GM12878 (cell line): Measurements from ENCODE around the gene TRMO. TPM values are rescaled to one million over a fixed set of nuclear protein-coding genes. Genes with fewer than 3 reads are reported as not detected.

ENCODE experiments used
- BHLHE40 ChIP-seq, 2 experiments: fragments of 450-650 bp in 1 of 2; IDR thresholded peaks; 2 replicates each; pipeline ENCODE4 v1.6.1; 2011 to 2017; ENCODE audit warnings: low read depth in 2 of 2, borderline replicate concordance in 1 of 2, improper control_type of control experiment in 1 of 2, low read length in 1 of 2, mild to moderate bottlenecking in 1 of 2
- BMI1 ChIP-seq: fragments of 450-650 bp; IDR thresholded peaks from 2 replicates; pipeline ENCODE4 v1.6.1; 2016; ENCODE audit warnings: mild to moderate bottlenecking, moderate library complexity, borderline replicate concordance
- FOS ChIP-seq: IDR thresholded peaks from 3 replicates; pipeline ENCODE4 v1.6.1; 2011; ENCODE audit warnings: borderline replicate concordance; ENCODE audit not compliant: insufficient read length; ENCODE audit errors: extremely low read depth
- MTA2 ChIP-seq: fragments of 450-650 bp; IDR thresholded peaks from 2 replicates; pipeline ENCODE4 v1.6.1; 2016; ENCODE audit warnings: low read depth, mild to moderate bottlenecking, moderate library complexity
- NBN ChIP-seq: fragments of 450-650 bp; IDR thresholded peaks from 2 replicates; pipeline ENCODE4 v1.6.1; 2016
- NFIC ChIP-seq: IDR thresholded peaks from 2 replicates; pipeline ENCODE4 v1.6.1; 2012; ENCODE audit warnings: low read depth, mild to moderate bottlenecking, inconsistent platforms, low read length, moderate library complexity
- NFYA ChIP-seq: IDR thresholded peaks from 2 replicates; pipeline ENCODE4 v1.6.1; 2011; ENCODE audit warnings: low read depth, mild to moderate bottlenecking, low read length, improper control_type of control experiment, borderline replicate concordance
- NFYB ChIP-seq: IDR thresholded peaks from 2 replicates; pipeline ENCODE4 v1.6.1; 2011; ENCODE audit warnings: low read depth, mild to moderate bottlenecking, low read length, improper control_type of control experiment, moderate library complexity; ENCODE audit not compliant: insufficient read depth
- NR2C1 ChIP-seq: fragments of 450-650 bp; IDR thresholded peaks from 2 replicates; pipeline ENCODE4 v1.6.1; 2017; ENCODE audit warnings: antibody characterized with exemption, mild to moderate bottlenecking, moderate library complexity
- REST ChIP-seq: IDR thresholded peaks from 2 replicates; pipeline ENCODE4 v1.6.1; 2012; ENCODE audit warnings: mild to moderate bottlenecking, low read depth, low read length
- SREBF1 ChIP-seq: IDR thresholded peaks from 2 replicates; pipeline ENCODE4 v1.6.1; 2012; ENCODE audit warnings: mild to moderate bottlenecking, low read length
- SREBF2 ChIP-seq: IDR thresholded peaks from 2 replicates; pipeline ENCODE4 v1.6.1; 2012; ENCODE audit warnings: mild to moderate bottlenecking, low read length
- SUPT20H ChIP-seq: IDR thresholded peaks from 2 replicates; pipeline ENCODE4 v1.6.1; 2011; ENCODE audit warnings: low read depth, mild to moderate bottlenecking, low read length, moderate library complexity, borderline replicate concordance; ENCODE audit not compliant: control insufficient read depth
- TARDBP ChIP-seq: IDR thresholded peaks from 2 replicates; pipeline ENCODE4 v1.6.1; 2016; ENCODE audit warnings: borderline replicate concordance
- ZNF217 ChIP-seq: fragments of 450-650 bp; IDR thresholded peaks from 2 replicates; pipeline ENCODE4 v1.6.1; 2017; ENCODE audit warnings: antibody characterized with exemption, mild to moderate bottlenecking
- ZNF24 ChIP-seq: fragments of 450-650 bp; IDR thresholded peaks from 2 replicates; pipeline ENCODE4 v1.6.1; 2017; ENCODE audit warnings: antibody characterized with exemption, mild to moderate bottlenecking
- polyA plus RNA-seq, 11 experiments: library from polyadenylated mRNA; depleted of rRNA in 4 of 11; unstranded in 6 of 11; stranded (reverse) in 5 of 11; fragments of >200 nt; fragmentation: Nextera tagmentation in 4 of 11; fragmentation: Illumina TruSeq in 1 of 11; extraction: Ambion mirVana in 4 of 11; extraction: Trizol in 1 of 11; gene quantifications; 1 replicate in 1 of 11; 2 replicates in 10 of 11; pipeline versions ENCODE4 v1.2.1 to v1.2.3, GENCODE V29; 2011 to 2016; ENCODE audit warnings: inconsistent platforms in 2 of 11, missing spikeins in 2 of 11, low read depth in 1 of 11
- total RNA-seq, 4 experiments: library from RNA; depleted of rRNA in 3 of 4; stranded (reverse); fragments of >200 nt in 3 of 4; fragmentation: Illumina TruSeq in 1 of 4; extraction: Trizol in 1 of 4; gene quantifications; 2 replicates each; pipeline versions ENCODE4 v1.2.1 to v1.2.3, GENCODE V29; 2013 to 2021
- TF ChIP-seq, protein P1 (sequence below): fragments of 450-650 bp; IDR thresholded peaks from 2 replicates; pipeline ENCODE4 v1.6.1; 2018; ENCODE audit warnings: borderline replicate concordance, mild to moderate bottlenecking; ENCODE audit not compliant: partially characterized antibody
- TF ChIP-seq, protein P2 (sequence below): fragments of 450-650 bp; IDR thresholded peaks from 2 replicates; pipeline ENCODE4 v1.6.1; 2014; ENCODE audit warnings: mild to moderate bottlenecking
- TF ChIP-seq, protein P3 (sequence below): fragments of 450-650 bp; IDR thresholded peaks from 2 replicates; pipeline ENCODE4 v1.6.1; 2016; ENCODE audit warnings: mild to moderate bottlenecking
- TF ChIP-seq, protein P4 (sequence below): IDR thresholded peaks from 2 replicates; pipeline ENCODE4 v1.6.1; 2012; ENCODE audit warnings: low read depth, low read length, improper control_type of control experiment

Gene TRMO
- total and polyA plus RNA-seq, 10 of the 15 experiments (the other 5 are each of a cell fraction or from before 2014, with no cell fraction given) = 5.8 to 23.6 (median 15.3) TPM

DNA sequence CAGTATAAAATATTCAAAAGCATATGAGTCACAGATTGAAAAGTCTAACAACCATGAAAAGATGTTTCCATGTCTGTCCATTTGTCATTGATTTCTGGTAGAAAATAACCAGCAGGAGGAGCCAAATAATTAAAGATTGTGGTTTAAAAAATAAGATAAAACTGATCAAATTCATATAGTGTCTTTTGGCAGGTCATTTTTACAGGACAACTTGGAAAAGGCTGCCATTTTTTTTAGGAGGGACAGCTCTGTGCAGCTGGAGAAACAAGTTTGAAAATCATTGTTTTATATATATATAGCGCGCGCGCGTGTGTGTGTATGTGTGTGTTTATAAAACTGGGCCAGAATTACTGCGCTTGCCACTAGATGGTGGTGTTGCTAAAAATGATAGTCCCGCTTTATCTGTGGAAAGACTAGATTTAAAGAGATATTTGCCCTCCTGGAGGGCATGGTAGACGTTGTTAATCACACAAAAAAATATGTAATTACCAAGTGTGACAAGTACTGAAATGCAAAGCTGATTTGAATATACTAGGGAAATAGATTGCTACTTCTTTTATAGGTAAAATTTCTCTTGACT, 1.3 kb upstream of the TRMO start (continued):
- TF ChIP-seq REST = no peak
- TF ChIP-seq TARDBP = no peak
- TF ChIP-seq NFIC = no peak
- no peak for TF ChIP-seq SREBF1
- TF ChIP-seq NR2C1 = no peak
- peak; percentile 72 for TF ChIP-seq NBN
- TF ChIP-seq NFYA = no peak
- TF ChIP-seq, protein P1, sequence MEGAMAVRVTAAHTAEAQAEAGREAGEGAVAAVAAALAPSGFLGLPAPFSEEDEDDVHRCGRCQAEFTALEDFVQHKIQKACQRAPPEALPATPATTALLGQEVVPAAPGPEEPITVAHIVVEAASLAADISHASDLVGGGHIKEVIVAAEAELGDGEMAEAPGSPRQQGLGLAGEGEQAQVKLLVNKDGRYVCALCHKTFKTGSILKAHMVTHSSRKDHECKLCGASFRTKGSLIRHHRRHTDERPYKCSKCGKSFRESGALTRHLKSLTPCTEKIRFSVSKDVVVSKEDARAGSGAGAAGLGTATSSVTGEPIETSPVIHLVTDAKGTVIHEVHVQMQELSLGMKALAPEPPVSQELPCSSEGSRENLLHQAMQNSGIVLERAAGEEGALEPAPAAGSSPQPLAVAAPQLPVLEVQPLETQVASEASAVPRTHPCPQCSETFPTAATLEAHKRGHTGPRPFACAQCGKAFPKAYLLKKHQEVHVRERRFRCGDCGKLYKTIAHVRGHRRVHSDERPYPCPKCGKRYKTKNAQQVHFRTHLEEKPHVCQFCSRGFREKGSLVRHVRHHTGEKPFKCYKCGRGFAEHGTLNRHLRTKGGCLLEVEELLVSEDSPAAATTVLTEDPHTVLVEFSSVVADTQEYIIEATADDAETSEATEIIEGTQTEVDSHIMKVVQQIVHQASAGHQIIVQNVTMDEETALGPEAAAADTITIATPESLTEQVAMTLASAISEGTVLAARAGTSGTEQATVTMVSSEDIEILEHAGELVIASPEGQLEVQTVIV = no peak
- TF ChIP-seq BMI1 = no peak
- TF ChIP-seq, protein P2, sequence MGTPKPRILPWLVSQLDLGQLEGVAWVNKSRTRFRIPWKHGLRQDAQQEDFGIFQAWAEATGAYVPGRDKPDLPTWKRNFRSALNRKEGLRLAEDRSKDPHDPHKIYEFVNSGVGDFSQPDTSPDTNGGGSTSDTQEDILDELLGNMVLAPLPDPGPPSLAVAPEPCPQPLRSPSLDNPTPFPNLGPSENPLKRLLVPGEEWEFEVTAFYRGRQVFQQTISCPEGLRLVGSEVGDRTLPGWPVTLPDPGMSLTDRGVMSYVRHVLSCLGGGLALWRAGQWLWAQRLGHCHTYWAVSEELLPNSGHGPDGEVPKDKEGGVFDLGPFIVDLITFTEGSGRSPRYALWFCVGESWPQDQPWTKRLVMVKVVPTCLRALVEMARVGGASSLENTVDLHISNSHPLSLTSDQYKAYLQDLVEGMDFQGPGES = no peak
- TF ChIP-seq, protein P3, sequence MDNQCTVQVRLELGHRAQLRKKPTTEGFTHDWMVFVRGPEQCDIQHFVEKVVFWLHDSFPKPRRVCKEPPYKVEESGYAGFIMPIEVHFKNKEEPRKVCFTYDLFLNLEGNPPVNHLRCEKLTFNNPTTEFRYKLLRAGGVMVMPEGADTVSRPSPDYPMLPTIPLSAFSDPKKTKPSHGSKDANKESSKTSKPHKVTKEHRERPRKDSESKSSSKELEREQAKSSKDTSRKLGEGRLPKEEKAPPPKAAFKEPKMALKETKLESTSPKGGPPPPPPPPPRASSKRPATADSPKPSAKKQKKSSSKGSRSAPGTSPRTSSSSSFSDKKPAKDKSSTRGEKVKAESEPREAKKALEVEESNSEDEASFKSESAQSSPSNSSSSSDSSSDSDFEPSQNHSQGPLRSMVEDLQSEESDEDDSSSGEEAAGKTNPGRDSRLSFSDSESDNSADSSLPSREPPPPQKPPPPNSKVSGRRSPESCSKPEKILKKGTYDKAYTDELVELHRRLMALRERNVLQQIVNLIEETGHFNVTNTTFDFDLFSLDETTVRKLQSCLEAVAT = no peak
- 0 out of 4 replicates have a peak, but pooled peaks of 1 of the 2 experiments have one; percentile 19 for TF ChIP-seq BHLHE40 (IDR thresholded peaks at IDR 0.05; ENCODE audit: borderline replicate concordance in 1 of 2, low read depth in 2 of 2, low read length in 1 of 2)
- TF ChIP-seq ZNF217 = no peak
- TF ChIP-seq FOS = no peak
- TF ChIP-seq, protein P4, sequence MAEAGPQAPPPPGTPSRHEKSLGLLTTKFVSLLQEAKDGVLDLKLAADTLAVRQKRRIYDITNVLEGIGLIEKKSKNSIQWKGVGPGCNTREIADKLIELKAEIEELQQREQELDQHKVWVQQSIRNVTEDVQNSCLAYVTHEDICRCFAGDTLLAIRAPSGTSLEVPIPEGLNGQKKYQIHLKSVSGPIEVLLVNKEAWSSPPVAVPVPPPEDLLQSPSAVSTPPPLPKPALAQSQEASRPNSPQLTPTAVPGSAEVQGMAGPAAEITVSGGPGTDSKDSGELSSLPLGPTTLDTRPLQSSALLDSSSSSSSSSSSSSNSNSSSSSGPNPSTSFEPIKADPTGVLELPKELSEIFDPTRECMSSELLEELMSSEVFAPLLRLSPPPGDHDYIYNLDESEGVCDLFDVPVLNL = no peak
- TF ChIP-seq SREBF2 = no peak
- TF ChIP-seq MTA2 = peak; percentile 33; the same call in 1 of the 2 replicates
- no peak for TF ChIP-seq ZNF24
- no peak for TF ChIP-seq NFYB
- no peak for TF ChIP-seq SUPT20H
